HL-60 (cell line): Measurements from ENCODE around the gene RPUSD3.
A peak's percentile ranks its signal among the peaks of the same experiment; 100 is the strongest.

Experiments used
- CTCF ChIP-seq: IDR thresholded peaks from one replicate; pipeline ENCODE4 v1.5.1; 2011; ENCODE audit warnings: low read length, control low read depth, inconsistent platforms; ENCODE audit not compliant: insufficient read depth
- GABPA ChIP-seq: IDR thresholded peaks from 2 replicates; pipeline ENCODE4 v1.6.1; 2012; ENCODE audit warnings: low read depth
- POLR2AphosphoS5 ChIP-seq: IDR thresholded peaks from 2 replicates; pipeline ENCODE4 v1.6.1; 2012; ENCODE audit warnings: low read depth
- REST ChIP-seq: IDR thresholded peaks from 2 replicates; pipeline ENCODE4 v1.6.1; 2012; ENCODE audit warnings: low read depth; ENCODE audit not compliant: insufficient replicate concordance
- SPI1 ChIP-seq: IDR thresholded peaks from 2 replicates; pipeline ENCODE4 v1.6.1; 2012; ENCODE audit warnings: low read depth, mild to moderate bottlenecking, borderline replicate concordance

GRCh38 chr3:9808345-9809037, 35.3 kb downstream of the RPUSD3 start:
- TF ChIP-seq CTCF, result peak; percentile 21
- TF ChIP-seq POLR2AphosphoS5, result peak; percentile 52; the same call in 1 of the 2 replicates
- no peak for TF ChIP-seq REST
- TF ChIP-seq GABPA, result no peak
- TF ChIP-seq SPI1, result no peak
